Measurements from ENCODE around the gene ACTL9.
"Not testable (repeated sequence)": the region's sequence is repeated elsewhere in the genome, so short reads cannot be mapped to it uniquely, and the experiment has no call there.

Gene ACTL9

GRCh38 chr19:8698433-8699063 is at the start of gene ACTL9:
Gene ACTL9, minus strand, starts transcription at chr19:8698795. Its CDS starts 94 bp downstream, at chr19:8698701.
- DNase-seq: no peak

DNA sequence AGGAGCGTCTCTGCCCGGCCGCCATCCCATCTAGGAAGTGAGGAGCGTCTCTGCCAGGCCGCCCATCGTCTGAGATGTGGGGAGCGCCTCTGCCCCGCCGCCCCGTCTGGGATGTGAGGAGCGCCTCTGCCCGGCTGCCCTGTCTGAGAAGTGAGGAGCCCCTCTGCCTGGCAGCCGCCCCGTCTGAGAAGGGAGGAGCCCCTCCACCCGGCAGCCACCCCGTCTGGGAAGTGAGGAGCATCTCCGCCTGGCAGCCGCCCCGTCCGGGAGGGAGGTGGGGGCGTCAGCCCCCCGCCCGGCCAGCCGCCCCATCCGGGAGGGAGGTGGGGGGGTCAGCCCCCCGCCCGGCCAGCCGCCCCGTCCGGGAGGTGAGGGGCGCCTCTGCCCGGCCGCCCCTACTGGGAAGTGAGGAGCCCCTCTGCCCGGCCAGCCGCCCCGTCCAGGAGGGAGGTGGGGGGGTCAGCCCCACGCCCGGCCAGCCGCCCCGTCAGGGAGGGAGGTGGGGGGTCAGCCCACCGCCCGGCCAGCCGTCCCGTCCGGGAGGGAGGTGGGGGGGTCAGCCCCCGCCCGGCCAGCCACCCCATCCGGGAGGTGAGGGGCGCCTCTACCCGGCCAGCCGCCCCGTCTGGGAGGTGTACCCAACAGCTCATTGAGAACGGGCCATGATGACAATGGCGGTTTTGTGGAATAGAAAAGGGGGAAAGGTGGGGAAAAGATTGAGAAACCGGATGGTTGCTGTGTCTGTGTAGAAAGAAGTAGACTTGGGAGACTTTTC is 40.9 kb upstream of the ACTL9 start:
- DNase-seq: not testable (repeated sequence)

GRCh38 chr19:8738377-8738776 is 39.8 kb upstream of the ACTL9 start:
- DNase-seq: no peak

DNA sequence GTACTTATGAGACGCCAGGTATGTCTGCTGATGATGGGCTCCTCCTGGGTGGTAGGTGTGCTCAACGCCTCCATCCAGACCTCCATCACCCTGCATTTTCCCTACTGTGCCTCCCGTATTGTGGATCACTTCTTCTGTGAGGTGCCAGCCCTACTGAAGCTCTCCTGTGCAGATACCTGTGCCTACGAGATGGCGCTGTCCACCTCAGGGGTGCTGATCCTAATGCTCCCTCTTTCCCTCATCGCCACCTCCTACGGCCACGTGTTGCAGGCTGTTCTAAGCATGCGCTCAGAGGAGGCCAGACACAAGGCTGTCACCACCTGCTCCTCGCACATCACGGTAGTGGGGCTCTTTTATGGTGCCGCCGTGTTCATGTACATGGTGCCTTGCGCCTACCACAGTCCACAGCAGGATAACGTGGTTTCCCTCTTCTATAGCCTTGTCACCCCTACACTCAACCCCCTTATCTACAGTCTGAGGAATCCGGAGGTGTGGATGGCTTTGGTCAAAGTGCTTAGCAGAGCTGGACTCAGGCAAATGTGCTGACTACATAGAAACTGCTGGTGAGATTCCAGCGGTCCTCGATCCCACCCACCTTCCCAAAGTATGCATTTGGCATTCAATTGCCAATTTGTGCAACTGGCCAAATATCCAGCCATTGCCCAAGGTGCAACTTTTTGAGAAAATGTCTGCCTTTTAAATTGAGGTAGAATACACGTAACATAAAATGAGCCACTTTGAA is 33.0 kb upstream of the ACTL9 start:
- no peak for DNase-seq

DNA sequence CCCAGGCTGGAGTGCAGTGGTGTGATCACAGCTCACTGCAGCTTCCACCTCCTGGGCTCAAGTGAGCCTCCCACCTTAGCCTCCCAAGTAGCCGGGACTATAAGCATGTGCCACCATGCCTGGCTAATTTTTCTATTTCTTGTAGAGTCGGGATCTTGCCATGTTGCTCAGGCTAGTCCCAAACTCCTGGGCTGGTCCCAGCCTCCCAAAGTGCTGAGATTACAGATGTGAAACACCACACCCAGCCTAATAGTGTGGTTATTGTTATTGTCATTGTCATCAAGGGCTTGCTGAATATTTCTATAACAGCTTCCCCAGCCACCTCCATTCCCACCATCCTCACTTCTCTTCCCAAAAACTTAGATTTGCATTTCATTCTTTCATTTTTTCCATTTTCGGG is 25.7 kb upstream of the ACTL9 start:
- no peak for DNase-seq

DNA sequence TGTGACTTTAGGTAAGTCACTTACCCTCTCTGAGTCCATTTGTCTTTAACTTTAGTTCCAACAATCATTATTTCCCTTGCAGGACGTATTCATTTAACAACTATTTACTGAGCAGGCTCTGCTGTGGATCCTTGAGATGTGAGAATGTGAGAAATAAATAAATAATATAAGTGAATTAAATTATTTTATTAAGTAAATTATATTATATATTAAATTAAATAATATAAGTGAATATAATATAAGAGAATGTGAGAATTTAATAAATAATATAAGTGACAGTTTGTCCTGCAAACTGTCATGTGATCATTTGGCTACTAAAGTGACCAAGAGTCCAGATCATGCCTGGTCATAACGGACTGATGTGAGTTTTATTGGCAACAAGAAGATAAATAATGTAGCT is 23.4 kb upstream of the ACTL9 start:
- no peak for DNase-seq

GRCh38 chr19:8721334-8721733 is 22.7 kb upstream of the ACTL9 start, which contains the start of gene OR2Z1:
Gene OR2Z1, plus strand, starts transcription at chr19:8721634. Its CDS starts 9,395 bp downstream, at chr19:8731029.
- DNase-seq: no peak

- not testable (repeated sequence) for DNase-seq
Measured at GRCh38 chr19:8710337-8710736, 11.7 kb upstream of the ACTL9 start.

DNA sequence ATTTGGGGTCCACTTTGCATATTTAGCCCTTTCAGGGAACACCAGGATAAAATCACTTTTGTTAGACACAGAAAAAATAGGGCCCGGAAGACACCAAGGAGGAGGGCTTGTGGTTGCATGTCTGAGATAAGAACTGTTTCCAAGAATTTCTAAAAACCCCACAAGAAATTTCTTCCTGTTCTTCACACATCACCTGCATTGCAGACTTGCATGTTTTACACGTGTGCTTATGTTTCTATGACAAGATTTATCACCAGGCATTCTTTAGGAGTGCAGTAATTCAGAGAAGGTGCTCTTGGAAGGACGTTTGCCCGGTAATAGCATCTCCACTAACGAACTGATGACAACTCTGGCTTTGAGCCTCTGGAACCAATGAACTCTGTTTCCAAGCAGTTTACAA is 7.1 kb upstream of the ACTL9 start:
- no peak for DNase-seq

- not testable (repeated sequence) for DNase-seq
Measured at GRCh38 chr19:8705304-8705703, 6.7 kb upstream of the ACTL9 start.

GRCh38 chr19:8703223-8703622 is 4.6 kb upstream of the ACTL9 start:
- DNase-seq: no peak

DNA sequence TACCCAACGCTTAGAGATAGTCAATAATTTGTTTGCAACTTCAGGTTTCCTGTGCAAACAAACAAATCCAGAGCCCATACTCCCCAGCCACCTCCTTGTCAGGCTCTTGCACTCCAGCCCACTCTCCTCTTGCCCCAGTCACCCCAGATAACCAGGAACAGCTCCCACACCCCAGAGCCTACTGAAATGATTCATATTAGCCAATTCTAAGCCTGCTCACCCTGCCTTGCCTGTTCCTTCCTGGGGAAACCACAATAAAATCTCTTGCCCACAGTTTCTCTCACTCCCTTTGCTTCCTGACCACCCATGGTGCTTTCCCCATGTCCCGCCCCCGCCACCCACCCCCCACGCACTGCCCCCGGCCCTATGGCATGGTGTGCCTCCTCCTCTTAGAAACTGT is 3.8 kb upstream of the ACTL9 start:
- no peak for DNase-seq

- no peak for DNase-seq
Measured at GRCh38 chr19:8700956-8701355, 2.4 kb upstream of the ACTL9 start.

DNA sequence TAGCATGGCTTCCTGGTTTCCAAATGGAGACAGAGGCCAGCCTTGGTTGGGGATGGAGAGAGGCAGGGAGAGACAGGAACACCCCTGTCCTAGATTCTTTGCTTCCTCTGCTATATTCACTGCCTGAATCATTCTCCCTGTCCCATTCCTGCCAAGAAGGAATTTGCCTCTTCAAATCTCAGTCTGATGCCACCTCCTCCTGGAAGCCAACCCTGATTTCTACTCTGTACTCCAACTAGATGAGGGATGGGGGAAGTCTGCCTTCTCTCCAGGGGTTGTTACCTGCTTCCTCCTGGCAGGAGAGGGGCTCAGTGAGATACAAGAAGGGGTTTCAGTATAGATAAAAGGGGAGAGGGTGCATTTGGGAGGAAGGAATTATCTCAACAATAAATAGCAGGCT is 1.3 kb upstream of the ACTL9 start:
- no peak for DNase-seq

DNA sequence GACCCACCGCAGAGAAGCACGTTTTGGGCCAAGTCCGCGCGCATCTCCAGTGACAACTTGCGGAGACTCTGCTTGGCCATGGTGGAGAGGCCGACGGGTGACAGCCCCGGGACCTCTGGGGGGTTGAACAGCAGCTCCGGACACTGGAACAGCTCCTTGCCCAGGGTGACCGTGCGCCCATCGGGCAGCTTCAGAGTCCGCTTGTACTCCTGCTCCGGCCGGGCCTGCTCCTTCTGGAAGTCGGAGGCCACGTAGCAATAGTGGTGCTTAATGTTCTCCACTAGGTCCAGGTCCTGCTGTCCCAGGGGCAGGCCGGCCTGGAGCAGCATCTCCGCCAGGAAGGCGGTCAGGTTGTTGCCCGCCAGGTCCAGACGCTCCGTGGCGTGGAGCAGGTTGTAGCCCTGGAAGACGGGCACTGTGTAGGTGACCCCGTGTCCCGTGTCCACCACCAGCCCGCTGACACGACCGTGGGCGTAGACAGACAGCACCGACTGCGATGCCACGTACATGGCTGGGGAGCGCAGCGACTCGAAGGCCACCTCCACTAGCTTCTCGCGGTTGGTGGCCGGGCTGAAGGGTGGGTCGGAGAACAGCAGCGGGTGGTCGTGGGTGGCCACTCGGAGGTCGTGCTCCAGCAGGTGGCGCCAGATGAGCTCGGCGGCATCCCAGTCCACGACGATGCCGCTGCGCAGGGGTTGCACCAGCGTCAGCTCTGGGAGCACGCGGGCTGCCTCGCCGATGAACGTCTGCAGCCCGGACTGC is 743 bp downstream of the ACTL9 start:
- DNase-seq: no peak

- DNase-seq: no peak
Measured at GRCh38 chr19:8696993-8697392, 1.6 kb downstream of the ACTL9 start.

GRCh38 chr19:8695911-8696310 is 2.7 kb downstream of the ACTL9 start:
- DNase-seq: no peak

DNA sequence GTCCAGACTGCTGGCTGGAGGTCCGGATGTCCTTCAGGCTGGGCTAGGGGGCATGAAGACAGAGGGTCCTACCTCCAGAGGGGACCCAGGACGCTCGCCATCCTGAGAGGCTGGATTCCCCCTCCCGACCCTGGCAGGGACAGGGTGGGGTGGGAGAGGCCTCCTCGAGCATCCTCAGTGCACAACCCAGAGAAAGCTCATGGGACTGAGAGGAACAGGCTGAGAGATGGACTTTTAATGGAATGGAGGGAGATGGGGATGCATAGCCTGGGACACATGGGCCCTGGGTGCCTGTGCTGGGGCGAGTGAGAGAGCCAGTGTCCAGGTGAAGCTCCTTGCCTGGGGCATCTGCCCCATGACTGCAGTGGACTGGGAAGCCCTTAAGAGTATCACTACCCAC is 3.1 kb downstream of the ACTL9 start:
- no peak for DNase-seq

GRCh38 chr19:8690753-8691539 is 7.6 kb downstream of the ACTL9 start:
- DNase-seq: no peak

DNA sequence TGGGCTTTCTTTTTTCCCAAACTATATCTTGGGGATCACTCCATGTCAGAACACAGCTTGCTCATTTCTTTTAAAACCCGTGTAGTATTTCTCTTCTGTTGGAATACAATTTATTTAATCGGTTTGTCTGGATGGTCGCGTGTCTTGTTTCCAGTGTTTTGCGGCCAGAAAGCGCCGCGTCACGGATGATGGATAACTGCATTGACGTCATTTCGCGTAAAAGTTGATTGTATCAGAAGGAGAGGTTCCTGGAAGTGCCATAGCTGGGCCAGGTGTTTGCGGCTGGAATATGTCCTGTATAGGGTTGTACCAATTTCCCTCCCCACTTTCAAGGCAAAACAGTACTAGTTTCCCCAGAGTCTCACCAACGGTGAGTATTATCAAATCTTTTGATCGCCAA is 9.7 kb downstream of the ACTL9 start:
- DNase-seq: no peak

DNA sequence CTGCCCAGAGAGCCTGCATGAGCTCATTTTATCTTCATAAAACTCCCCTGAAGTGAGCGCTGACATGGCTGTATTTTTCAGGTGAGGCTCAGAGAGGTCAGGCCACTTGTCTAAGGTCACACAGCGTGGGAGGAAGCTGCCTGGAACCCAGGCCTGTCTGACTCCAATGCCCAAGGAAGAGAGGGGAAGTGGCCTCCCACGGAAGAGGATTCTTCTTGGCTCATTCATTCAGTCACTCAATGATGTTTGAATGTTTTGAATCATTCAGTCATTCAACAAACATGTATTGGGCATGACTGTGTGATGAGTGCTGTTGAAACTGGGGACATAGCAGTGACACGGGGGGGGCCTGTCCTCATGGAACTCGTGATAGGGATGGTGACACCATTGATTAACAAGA is 12.0 kb downstream of the ACTL9 start:
- DNase-seq: no peak

All from NCI-H2227 treated with DMSO at 0.1 percent for 48 hours (cell line).